B cell (primary cell): ENCODE data around the gene CIART. TPM values are rescaled to one million over a fixed set of nuclear protein-coding genes. Genes with fewer than 3 reads are reported as not detected.

Source experiments
- ATAC-seq: fragments of 200-7000 bp; cut with Tn5 transposase; one replicate; pipeline ENCODE4 v1.10.0; 2021; ENCODE audit warnings: low read depth, mild to moderate bottlenecking, moderate number of reproducible peaks, moderate library complexity
- CTCF ChIA-PET: fragments of 350-600 bp; sonication (Branson Sonifier 250); formaldehyde crosslinking; loops from one replicate; lab custom pipeline; 2021; ENCODE audit warnings: antibody characterized with exemption, inconsistent platforms; lab: Charles Lee
- POLR2A ChIA-PET: fragments of 350-600 bp; sonication (Branson Sonifier 250); formaldehyde crosslinking; loops from one replicate; lab custom pipeline; 2021; ENCODE audit warnings: antibody characterized with exemption; lab: Charles Lee
- DNase-seq: peaks from one replicate; pipeline ENCODE4 v3.0.0; 2013
- H2AFZ ChIP-seq: 2 replicates; pipeline ENCODE4 v1.6.1; 2012; ENCODE audit warnings: mild to moderate bottlenecking, low read depth, low read length; ENCODE audit not compliant: insufficient read depth, poor library complexity, severe bottlenecking
- H3K27ac ChIP-seq, 2 donors: 1 replicate in 1 of 2; 2 replicates in 1 of 2; pipeline ENCODE4 v1.5.1; 2012 to 2013; ENCODE audit warnings: low read length in 2 of 2, mild to moderate bottlenecking in 2 of 2, moderate library complexity in 1 of 2
- H3K27me3 ChIP-seq, 4 experiments: fragments of 200-600 bp in 1 of 4; sonication (generic) in 1 of 4; replicated peaks in 1 of 4; 1 replicate in 2 of 4; 2 replicates in 2 of 4; pipeline versions ENCODE4 v1.6.1 to v1.7.0; 2013 to 2016; ENCODE audit warnings: low read length in 3 of 4, mild to moderate bottlenecking in 2 of 4, mixed read lengths in 1 of 4, moderate library complexity in 1 of 4; ENCODE audit not compliant: insufficient read depth in 4 of 4, control insufficient read depth in 3 of 4; ENCODE audit errors: control extremely low read depth in 1 of 4
- H3K36me3 ChIP-seq, 2 experiments: replicated peaks in 1 of 2; 1 replicate in 1 of 2; 2 replicates in 1 of 2; pipeline versions ENCODE4 v1.6.1 to v1.7.1; 2013; ENCODE audit warnings: low read length in 1 of 2; ENCODE audit not compliant: insufficient read depth in 2 of 2, control insufficient read depth in 1 of 2; ENCODE audit errors: control extremely low read depth in 1 of 2, extremely low read depth in 1 of 2
- H3K4me1 ChIP-seq, 2 donors: fragments of 200-600 bp in 1 of 2; sonication (generic) in 1 of 2; 1 replicate in 1 of 2; 2 replicates in 1 of 2; pipeline versions ENCODE4 v1.5.1 to v1.6.1; 2013 to 2017; ENCODE audit warnings: low read length in 2 of 2; ENCODE audit not compliant: control insufficient read depth in 2 of 2, insufficient read depth in 2 of 2
- H3K4me2 ChIP-seq: replicated peaks from 2 replicates; pipeline ENCODE3; 2012; ENCODE audit warnings: mild to moderate bottlenecking, low read depth, low read length; ENCODE audit not compliant: poor library complexity, severe bottlenecking
- H3K4me3 ChIP-seq, 5 experiments: fragments of 200-600 bp in 1 of 5; sonication (generic) in 1 of 5; 1 replicate in 3 of 5; 2 replicates in 2 of 5; pipeline versions ENCODE4 v1.5.1 to v1.7.0; 2011 to 2016; ENCODE audit warnings: low read length in 4 of 5, mild to moderate bottlenecking in 4 of 5, low read depth in 2 of 5, control low read depth in 1 of 5, moderate library complexity in 1 of 5; ENCODE audit not compliant: insufficient read depth in 1 of 5; ENCODE audit errors: control extremely low read depth in 1 of 5, extremely low read depth in 1 of 5
- H3K79me2 ChIP-seq: fragments of 200-600 bp; sonication (generic); one replicate; pipeline ENCODE4 v1.6.0; 2016; ENCODE audit warnings: low read length; ENCODE audit not compliant: control insufficient read depth, insufficient read depth
- H3K9ac ChIP-seq: fragments of 200-600 bp; sonication (generic); 2 replicates; pipeline ENCODE4 v1.6.1; 2017; ENCODE audit warnings: mild to moderate bottlenecking, low read length, moderate library complexity
- H3K9me3 ChIP-seq, 3 donors: one replicate each; pipeline versions ENCODE4 v1.6.1 to v1.7.1; 2013; ENCODE audit warnings: low read length in 2 of 3; ENCODE audit not compliant: control insufficient read depth in 2 of 3, insufficient read depth in 1 of 3; ENCODE audit errors: control extremely low read depth in 1 of 3
- H4K20me1 ChIP-seq: 2 replicates; pipeline ENCODE4 v1.6.0; 2012; ENCODE audit warnings: mild to moderate bottlenecking, low read length; ENCODE audit not compliant: insufficient read depth, control insufficient read depth, poor library complexity, severe bottlenecking
- H3K27ac Mint-ChIP-seq: one replicate; pipeline ENCODE4 v1.8.0; 2021; ENCODE audit warnings: mixed read lengths
- H3K27me3 Mint-ChIP-seq: one replicate; pipeline ENCODE4 v1.8.0; 2021; ENCODE audit warnings: mixed read lengths
- H3K4me1 Mint-ChIP-seq: one replicate; pipeline ENCODE4 v1.8.0; 2021; ENCODE audit warnings: mixed read lengths
- H3K4me3 Mint-ChIP-seq: one replicate; pipeline ENCODE4 v1.8.0; 2021; ENCODE audit warnings: mixed read lengths
- H3K9me3 Mint-ChIP-seq: one replicate; pipeline ENCODE4 v1.8.0; 2022; ENCODE audit warnings: mixed read lengths; ENCODE audit not compliant: insufficient read depth
- CTCF ChIP-seq: fragments of 200-600 bp; IDR thresholded peaks from one replicate; pipeline ENCODE4 v1.8.0; 2022; ENCODE audit warnings: antibody characterized with exemption, mild to moderate bottlenecking
- EZH2 ChIP-seq: IDR thresholded peaks from 2 replicates; pipeline ENCODE4 v1.6.1; 2012; ENCODE audit warnings: borderline replicate concordance, low read depth, mild to moderate bottlenecking, moderate library complexity, low read length; ENCODE audit not compliant: insufficient read depth, poor library complexity, severe bottlenecking
- WGBS: methylation state at CpG from one replicate; pipeline ENCODE4 v1.1.5; 2013; ENCODE audit warnings: missing lambda C conversion rate; ENCODE audit not compliant: insufficient coverage; 5-methylcytosine and 5-hydroxymethylcytosine counted together
- intact Hi-C: fragments of 100-400 bp; cut with micrococcal nuclease; formaldehyde crosslinking; loops from one replicate; pipeline ENCODE4 v1.10.0; 2022
- polyA plus RNA-seq: library from polyadenylated mRNA; depleted of rRNA; stranded (reverse); fragments of >200 nt; gene quantifications from 2 replicates; pipeline ENCODE4 v1.2.3, GENCODE V29; 2012
- total RNA-seq, 2 donors: library from RNA; stranded (reverse); fragments of 120-200 nt in 1 of 2; gene quantifications; 1 replicate in 1 of 2; 2 replicates in 1 of 2; pipeline versions ENCODE4 v1.2.3 to v1.2.4, GENCODE V29; 2013 to 2022

The CIART gene
- total and polyA plus RNA-seq, 2 donors (not counting 1 experiment from before 2014, with no cell fraction given) = 0.46 TPM; not detected in 1

GRCh38 chr1:150262388-150263320 is 19.7 kb upstream of the CIART start:
- H3K4me3 Mint-ChIP-seq = no peak overlapping the region
- peak; percentile 24 for ATAC-seq
- peaks cover 0 to 28% of the 10 kb centered on the region in 2 experiments for H3K36me3 ChIP-seq
- peaks cover 3% of the 10 kb centered on the region for H4K20me1 ChIP-seq
- peaks cover 17% of the 10 kb centered on the region for H3K27me3 Mint-ChIP-seq
- no peak overlapping the region for H2AFZ ChIP-seq
- no peak overlapping the region for H3K4me2 ChIP-seq
- ChIA-PET POLR2A (no interaction called here), CTCF (interaction anchor here (1.1 to 1.5 kb wide), 2 partner anchors 9 to 19 kb away, joined by 4 to 6 read pairs; no protein-coding TSS in a partner anchor)
- no peak overlapping the region for H3K27ac Mint-ChIP-seq
- H3K9me3 Mint-ChIP-seq = no peaks in the 10 kb centered on the region
- H3K4me1 Mint-ChIP-seq = peaks cover 10% of the 10 kb centered on the region
- H3K27ac ChIP-seq = no peak overlapping the region
- H3K9ac ChIP-seq = no peak overlapping the region
- DNase-seq = no peak
- intact Hi-C loops = no loop called here
- no peak overlapping the region for H3K4me3 ChIP-seq
- 31% methylated on average over 2 of the region's 6 CpGs for WGBS
- H3K4me1 ChIP-seq = peaks cover 7% of the 10 kb centered on the region in 2 donors
- H3K27me3 ChIP-seq = peaks cover 0 to 19% (median 12%) of the 10 kb centered on the region in 4 experiments
- H3K79me2 ChIP-seq = peaks cover 13% of the 10 kb centered on the region
- no peak for TF ChIP-seq EZH2
- no peak for TF ChIP-seq CTCF
- no peaks in the 10 kb centered on the region for H3K9me3 ChIP-seq

GRCh38 chr1:150263549-150263948 is 18.8 kb upstream of the CIART start:
- no peak overlapping the region for H3K4me2 ChIP-seq
- H3K4me1 ChIP-seq = peaks cover 12 to 16% of the 10 kb centered on the region in 2 donors
- ChIA-PET POLR2A (no interaction called here), CTCF (no interaction called here)
- no peak overlapping the region for H3K4me3 Mint-ChIP-seq
- DNase-seq = no peak
- H3K27ac ChIP-seq = no peak overlapping the region
- no peak overlapping the region for H3K9ac ChIP-seq
- H3K27me3 Mint-ChIP-seq = peaks cover 8% of the 10 kb centered on the region
- H3K36me3 ChIP-seq = peaks cover 0 to 28% of the 10 kb centered on the region in 2 experiments
- peaks cover 8% of the 10 kb centered on the region for H4K20me1 ChIP-seq
- peaks cover 22% of the 10 kb centered on the region for H3K79me2 ChIP-seq
- no peak overlapping the region for H3K4me3 ChIP-seq
- H3K27me3 ChIP-seq = peaks cover 0 to 10% (median 4%) of the 10 kb centered on the region in 4 experiments
- H3K9me3 Mint-ChIP-seq = no peaks in the 10 kb centered on the region
- peaks cover 18% of the 10 kb centered on the region for H3K4me1 Mint-ChIP-seq
- no peak overlapping the region for H3K27ac Mint-ChIP-seq
- no CpG with 5 or more reads among the region's 6 CpGs for WGBS
- no peak for ATAC-seq
- intact Hi-C loops = no loop called here
- no peaks in the 10 kb centered on the region for H3K9me3 ChIP-seq
- H2AFZ ChIP-seq = no peak overlapping the region
- TF ChIP-seq EZH2 = no peak
- TF ChIP-seq CTCF = no peak
